ENCODE data around the gene PFKFB2.

PFKFB2 gene

DNA sequence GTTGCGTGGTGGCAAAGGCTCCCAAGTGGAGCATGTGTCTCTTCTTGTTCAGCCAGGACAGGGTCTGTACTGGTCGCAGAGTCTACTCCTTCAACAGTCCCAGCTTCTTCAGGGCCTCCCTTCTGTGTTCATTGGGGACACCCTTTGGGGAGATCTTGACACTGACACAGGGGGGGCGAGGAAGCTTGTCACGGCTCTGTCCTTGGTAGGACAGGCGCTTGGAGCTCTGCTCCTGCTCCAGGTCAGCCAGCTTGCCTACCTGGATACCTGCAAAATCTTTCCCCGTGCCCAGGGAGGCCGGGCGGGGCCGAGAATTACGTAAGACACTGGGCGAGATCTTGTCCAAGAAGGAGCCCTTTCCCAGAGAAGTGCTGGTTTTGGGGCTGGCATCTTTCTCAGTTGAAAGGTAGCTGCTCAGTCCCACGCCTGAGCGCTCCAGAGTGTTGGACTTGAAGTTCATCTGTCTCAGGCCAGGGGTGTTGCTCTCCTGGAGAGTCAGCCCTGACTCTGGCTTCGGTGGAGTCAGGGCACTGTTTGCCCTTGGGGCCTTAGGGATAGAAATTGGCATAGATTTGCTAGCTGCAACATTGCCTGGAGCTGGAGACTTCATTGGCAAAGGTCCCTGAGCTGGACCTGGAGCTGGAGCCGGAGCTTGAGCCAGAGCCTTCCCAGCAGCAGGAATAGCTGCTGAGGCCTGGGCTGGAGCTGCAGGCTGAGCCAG is 31.0 kb upstream of the PFKFB2 start:
- DNase-seq (ENCODE audit: extremely low read depth, low read depth), result no peak
- no peak overlapping the region for H3K4me3 ChIP-seq (replicated peaks; ENCODE audit: low read depth, low read length)
- TF ChIP-seq, protein P1, sequence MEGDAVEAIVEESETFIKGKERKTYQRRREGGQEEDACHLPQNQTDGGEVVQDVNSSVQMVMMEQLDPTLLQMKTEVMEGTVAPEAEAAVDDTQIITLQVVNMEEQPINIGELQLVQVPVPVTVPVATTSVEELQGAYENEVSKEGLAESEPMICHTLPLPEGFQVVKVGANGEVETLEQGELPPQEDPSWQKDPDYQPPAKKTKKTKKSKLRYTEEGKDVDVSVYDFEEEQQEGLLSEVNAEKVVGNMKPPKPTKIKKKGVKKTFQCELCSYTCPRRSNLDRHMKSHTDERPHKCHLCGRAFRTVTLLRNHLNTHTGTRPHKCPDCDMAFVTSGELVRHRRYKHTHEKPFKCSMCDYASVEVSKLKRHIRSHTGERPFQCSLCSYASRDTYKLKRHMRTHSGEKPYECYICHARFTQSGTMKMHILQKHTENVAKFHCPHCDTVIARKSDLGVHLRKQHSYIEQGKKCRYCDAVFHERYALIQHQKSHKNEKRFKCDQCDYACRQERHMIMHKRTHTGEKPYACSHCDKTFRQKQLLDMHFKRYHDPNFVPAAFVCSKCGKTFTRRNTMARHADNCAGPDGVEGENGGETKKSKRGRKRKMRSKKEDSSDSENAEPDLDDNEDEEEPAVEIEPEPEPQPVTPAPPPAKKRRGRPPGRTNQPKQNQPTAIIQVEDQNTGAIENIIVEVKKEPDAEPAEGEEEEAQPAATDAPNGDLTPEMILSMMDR (IDR thresholded peaks at IDR 0.05; ENCODE audit: low read depth, low read length, missing control alignments), result no peak

DNA sequence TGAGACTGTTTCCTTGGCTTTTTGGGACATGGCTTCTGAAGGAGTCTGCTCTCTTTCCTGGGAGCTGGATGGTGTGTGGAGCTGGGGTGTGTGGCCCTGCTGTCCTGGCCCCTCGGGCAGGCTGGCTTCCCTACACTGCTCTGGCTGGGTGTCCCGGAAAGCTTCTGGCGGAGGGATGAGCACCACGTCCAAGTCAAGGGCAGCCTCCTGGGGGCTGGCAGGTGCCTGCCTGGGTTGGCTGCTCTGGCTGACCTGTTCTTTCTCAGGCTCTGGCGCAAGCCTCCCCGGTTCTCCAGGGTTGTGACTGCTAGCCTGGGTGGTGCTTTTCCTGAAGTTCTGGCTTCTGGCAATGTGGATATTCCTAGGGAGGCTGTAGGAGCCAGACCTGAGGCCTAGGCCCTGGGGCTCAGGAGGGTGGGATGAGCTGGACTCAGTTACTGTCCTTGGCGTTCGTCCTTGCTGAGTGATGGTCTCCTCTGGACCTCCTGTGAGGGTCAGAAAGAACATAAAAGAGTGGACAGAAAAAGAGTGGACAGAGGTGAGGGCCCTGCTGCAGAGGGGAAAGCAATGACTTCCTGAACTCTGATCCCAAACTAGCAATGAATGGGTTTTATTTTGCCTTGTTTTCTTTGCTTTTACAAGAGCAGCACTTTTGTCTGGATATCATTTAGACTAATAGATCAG is 29.9 kb upstream of the PFKFB2 start:
- DNase-seq (ENCODE audit: extremely low read depth, low read depth), result no peak
- TF ChIP-seq, protein P1 (IDR thresholded peaks at IDR 0.05; ENCODE audit: low read depth, low read length, missing control alignments), result no peak
- no peak overlapping the region for H3K4me3 ChIP-seq (replicated peaks; ENCODE audit: low read depth, low read length)

DNA sequence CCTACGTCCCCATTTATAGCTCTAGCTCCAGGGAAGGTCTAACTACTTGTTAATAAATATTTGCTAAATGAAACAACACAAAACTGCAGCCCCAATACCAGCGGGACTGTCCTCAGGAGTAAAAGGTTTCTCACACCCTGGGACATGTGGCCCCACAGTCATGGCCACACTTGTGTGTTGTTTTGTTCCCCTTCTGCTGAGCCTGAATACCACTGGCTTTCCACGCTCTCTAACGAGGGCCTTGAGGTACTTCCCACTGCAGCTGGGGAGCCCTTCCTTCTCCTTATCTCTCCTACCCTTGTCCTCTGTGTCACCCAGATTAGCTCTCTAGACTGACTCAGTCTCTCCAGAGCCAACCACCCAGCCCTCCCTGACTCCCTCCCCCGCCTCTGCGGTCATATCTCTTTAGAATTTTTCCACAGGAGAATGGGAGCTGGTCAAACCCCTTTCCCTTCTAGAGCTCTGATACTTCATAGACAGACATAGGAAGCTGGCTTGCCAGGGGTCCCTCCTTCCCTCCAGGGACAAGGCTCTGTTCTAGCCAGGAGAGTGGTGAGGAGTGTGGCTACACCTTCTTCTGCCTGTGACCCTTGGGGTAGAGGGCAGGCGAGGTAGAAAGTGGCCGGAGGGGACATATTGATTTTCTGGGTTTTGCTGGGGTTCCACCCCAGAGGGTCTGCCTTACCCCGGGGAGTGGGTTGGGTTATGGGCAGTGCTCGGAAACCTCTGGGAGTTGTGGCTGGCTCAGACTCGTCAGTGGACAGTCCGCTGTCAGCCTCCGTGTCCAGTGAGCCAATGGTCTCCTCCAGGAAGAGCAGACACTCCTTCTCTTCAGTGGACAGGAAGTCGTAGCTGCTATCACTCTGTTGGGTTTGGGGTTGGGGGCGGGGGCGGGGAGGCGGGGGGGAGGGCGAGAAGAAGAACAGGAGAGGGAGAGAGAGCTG is 28.6 kb upstream of the PFKFB2 start:
- H3K4me3 ChIP-seq (replicated peaks; ENCODE audit: low read depth, low read length), result no peak overlapping the region
- TF ChIP-seq, protein P1 (IDR thresholded peaks at IDR 0.05; ENCODE audit: low read depth, low read length, missing control alignments), result no peak
- no peak for DNase-seq (ENCODE audit: extremely low read depth, low read depth)

DNA sequence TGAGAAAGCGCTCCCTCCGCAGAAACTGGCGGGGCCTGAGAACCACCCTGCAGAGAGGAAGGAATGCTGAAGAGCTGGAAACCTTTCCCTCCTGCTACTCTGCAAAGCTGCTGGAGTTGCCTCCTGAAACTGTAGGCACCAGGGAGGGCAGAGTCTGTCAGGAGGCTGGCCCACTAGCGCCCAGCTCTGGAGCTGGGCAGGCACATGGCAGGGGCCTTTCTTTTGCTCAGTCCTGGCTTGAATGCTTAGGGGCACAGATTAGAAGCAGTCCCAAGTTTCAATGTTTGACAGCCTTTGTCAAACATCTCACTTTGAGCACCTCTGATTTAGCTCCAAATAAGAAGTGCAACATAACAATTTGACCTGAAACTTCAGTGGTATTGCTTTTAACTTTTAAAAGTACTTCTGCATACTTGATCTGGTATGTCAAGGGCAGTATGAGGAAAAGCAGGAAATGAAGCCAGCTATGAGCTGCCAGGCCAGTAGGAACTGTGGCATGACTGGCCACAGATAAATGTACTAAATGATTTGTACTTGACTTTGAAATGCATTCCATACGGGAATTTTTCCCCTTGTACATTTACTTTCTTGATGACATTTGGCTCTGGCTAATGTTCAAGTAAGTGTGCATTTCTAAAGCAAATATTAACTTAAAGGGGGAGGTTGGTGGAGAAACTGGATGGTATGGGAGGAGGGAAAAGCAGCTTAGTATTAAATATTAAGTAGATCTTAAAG is 27.8 kb upstream of the PFKFB2 start:
- no peak for DNase-seq (ENCODE audit: extremely low read depth, low read depth)
- TF ChIP-seq, protein P1 (IDR thresholded peaks at IDR 0.05; ENCODE audit: low read depth, low read length, missing control alignments), result no peak
- no peak overlapping the region for H3K4me3 ChIP-seq (replicated peaks; ENCODE audit: low read depth, low read length)

GRCh38 chr1:207026104-207026534 is 27.0 kb upstream of the PFKFB2 start:
- H3K4me3 ChIP-seq (replicated peaks; ENCODE audit: low read depth, low read length), result no peak overlapping the region
- DNase-seq (ENCODE audit: extremely low read depth, low read depth), result no peak

More at GRCh38 chr1:207026104-207026534, 27.0 kb upstream of the PFKFB2 start:
- TF ChIP-seq, protein P1 (IDR thresholded peaks at IDR 0.05; ENCODE audit: low read depth, low read length, missing control alignments), result no peak

Data from HFF-Myc (cell line).